IPS-NIHi11 (cell line): ENCODE results near the gene CABP2.
"Not testable (repeated sequence)": the region's sequence is repeated elsewhere in the genome, so short reads cannot be mapped to it uniquely, and the experiment has no call there.

Experiments used
- DNase-seq: peaks from one replicate; pipeline ENCODE4 v3.0.0; 2012; ENCODE audit warnings: mixed read lengths, low spot score

CABP2 gene

DNA sequence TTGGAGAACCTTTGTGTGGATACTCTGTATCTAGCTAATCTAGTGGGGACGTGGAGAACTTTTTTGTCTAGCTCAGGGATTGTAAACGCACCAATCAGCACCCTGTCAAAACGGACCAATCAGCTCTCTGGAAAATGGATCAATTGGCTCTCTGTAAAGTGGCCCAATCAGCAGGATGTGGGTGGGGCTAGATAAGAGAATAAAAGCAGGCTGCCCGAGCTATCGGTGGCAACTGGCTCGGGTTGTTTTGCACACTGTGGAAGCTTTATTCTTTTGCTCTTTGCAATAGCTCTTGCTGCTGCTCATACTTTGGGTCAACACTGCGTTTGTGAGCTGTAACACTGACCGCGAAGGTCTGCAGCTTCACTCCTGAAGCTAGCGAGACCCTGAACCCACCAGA is 46.6 kb downstream of the CABP2 start:
- DNase-seq = not testable (repeated sequence)

DNA sequence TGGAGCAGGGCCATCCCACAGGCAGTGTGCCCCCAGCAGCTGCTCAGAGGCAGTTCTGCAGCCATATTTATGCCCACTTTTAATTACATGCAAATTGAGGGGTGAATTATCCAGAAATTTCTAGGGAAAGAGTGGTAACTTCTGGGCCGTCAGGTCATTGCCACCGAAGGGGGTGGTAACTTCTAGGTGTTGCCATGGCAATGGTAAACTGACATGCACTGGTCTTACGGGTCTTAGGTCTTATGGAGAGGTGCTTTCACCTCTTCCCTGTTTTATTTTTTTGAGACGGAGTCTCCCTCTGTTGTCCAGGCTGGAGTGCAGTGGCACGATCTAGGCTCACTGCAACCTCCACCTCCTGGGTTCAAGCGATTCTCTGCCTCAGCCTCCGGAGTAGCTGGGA is 50.4 kb downstream of the CABP2 start:
- DNase-seq = no peak

DNA sequence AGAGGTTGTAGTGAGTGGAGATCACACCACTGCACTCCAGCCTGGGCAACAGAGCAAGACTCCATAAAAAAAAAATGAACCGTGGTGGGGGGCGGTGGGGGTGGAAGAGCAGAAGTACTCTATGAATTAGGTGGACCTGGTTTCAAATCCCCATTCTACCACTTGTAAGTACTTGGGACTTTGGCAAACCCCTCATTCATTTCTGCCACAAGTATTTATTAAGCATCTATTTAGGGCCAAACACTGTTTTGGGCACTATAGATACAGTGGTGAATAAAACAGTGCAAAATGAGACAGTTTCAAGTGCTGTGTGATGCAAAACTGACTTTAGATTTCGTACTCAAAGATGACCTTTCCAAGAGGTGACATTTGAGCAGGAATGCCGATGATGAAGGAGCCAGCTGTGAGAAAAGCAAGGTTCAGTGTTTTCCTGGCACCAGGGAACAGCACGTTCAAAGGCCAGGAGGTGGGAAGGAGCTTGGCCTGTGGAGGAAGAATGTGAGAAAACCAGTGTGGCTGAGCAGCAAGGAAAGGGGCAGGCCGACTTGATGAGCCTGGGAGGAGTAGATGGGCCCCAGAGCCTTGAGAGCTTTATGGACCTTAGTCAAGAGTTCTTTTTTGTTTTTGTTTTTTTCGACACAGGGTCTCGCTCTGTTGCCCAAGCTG is 52.8 kb downstream of the CABP2 start:
- DNase-seq = no peak

DNA sequence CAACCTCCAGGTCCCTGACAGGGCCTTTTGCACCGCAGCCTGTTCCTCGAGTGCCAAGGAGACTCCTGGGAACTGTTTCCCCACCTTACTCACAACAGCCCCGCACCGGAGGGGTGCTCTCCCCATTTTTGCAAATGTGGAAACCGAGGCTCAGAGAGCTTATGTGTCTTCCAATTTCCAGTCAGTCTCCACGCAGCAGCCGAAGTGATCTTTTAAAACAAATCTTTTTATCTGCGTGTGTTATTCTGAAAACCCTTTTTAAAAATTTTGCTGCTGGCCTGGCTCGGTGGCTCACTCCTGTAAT is 53.8 kb downstream of the CABP2 start:
- no peak for DNase-seq
